ENCODE measurements around the gene SLC17A6.

DNA sequence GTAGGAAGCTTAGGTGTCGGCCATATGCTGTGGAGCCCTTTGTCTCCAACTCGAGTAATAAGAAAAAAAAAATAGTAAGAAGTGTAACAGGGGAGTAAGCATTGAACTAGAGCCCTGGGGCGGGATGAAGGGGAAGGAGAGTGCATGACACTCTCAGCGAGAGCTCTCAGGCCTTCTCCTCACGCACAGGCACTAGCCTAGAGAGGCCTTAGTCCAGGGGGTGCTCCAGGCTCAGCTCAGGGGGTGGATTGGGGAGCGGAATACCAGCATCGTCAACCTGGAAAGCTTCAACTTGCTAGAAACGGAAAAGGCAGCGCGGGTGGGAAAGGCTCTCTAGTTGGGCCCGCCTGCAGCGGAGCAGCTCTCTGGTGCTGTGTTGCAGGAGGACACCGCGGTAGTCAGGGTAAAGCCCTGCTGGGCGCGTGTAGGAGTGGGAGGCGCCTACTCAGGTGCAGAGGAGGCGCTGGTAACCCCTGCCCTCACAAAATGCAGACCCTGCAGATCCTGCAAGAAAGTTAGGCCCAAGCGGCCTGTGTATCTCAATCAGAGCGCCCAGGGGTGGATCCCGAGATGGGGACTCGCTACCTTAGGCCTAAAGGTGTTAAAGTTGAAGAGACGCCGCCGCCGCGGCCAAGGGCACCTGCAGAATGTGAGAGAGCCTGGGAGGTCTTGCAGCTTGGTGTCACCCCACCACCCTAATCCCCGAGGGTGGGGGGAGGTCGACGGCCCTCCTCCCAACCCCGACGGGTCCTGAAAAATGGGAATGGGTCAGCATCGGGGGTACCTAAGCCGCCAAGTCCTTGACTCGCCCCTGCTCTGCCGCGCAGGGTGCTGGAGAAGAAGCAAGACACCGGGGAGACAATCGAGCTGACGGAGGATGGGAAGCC is 2.8 kb downstream of the SLC17A6 start:
- TF ChIP-seq, protein P1, sequence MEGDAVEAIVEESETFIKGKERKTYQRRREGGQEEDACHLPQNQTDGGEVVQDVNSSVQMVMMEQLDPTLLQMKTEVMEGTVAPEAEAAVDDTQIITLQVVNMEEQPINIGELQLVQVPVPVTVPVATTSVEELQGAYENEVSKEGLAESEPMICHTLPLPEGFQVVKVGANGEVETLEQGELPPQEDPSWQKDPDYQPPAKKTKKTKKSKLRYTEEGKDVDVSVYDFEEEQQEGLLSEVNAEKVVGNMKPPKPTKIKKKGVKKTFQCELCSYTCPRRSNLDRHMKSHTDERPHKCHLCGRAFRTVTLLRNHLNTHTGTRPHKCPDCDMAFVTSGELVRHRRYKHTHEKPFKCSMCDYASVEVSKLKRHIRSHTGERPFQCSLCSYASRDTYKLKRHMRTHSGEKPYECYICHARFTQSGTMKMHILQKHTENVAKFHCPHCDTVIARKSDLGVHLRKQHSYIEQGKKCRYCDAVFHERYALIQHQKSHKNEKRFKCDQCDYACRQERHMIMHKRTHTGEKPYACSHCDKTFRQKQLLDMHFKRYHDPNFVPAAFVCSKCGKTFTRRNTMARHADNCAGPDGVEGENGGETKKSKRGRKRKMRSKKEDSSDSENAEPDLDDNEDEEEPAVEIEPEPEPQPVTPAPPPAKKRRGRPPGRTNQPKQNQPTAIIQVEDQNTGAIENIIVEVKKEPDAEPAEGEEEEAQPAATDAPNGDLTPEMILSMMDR (conservative IDR thresholded peaks at IDR 0.05), result no peak
- no peak for TF ChIP-seq EZH2 (IDR thresholded peaks at IDR 0.05; ENCODE audit: low read depth)

Measured in PC-9 (cell line).